Epithelial cell of esophagus (primary cell): ENCODE measurements around the gene CMTR1.

ENCODE experiments used
- DNase-seq: peaks from one replicate; pipeline ENCODE4 v3.0.0; 2010; ENCODE audit warnings: low read depth
- H3K4me3 ChIP-seq: 2 replicates; pipeline ENCODE4 v1.5.1; 2011; ENCODE audit warnings: mild to moderate bottlenecking, low read length, control low read depth
- CTCF ChIP-seq: IDR thresholded peaks from 2 replicates; pipeline ENCODE4 v1.5.1; 2011; ENCODE audit warnings: low read depth, mild to moderate bottlenecking, low read length, control low read depth, inconsistent platforms; ENCODE audit not compliant: insufficient read depth; ENCODE audit errors: missing control alignments

The CMTR1 gene

GRCh38 chr6:37432916-37433656 is at the start of gene CMTR1:
Gene CMTR1 (plus strand): TSS chr6:37433221. CDS start chr6:37435630, 2,409 bp downstream.
- H3K4me3 ChIP-seq, result peak within 1 kb of the TSS; percentile 81
- DNase-seq, result peak; percentile 90
- TF ChIP-seq CTCF, result no peak

GRCh38 chr6:37388578-37388977 is 44.4 kb upstream of the CMTR1 start:
- no peak for TF ChIP-seq CTCF
- no peak overlapping the region for H3K4me3 ChIP-seq
- no peak for DNase-seq

GRCh38 chr6:37389857-37390256 is 43.2 kb upstream of the CMTR1 start:
- DNase-seq, result no peak
- H3K4me3 ChIP-seq, result no peak overlapping the region
- TF ChIP-seq CTCF, result no peak

GRCh38 chr6:37391120-37391519 is 41.9 kb upstream of the CMTR1 start:
- no peak for TF ChIP-seq CTCF
- DNase-seq, result no peak
- H3K4me3 ChIP-seq, result no peak overlapping the region

- H3K4me3 ChIP-seq, result no peak overlapping the region
- TF ChIP-seq CTCF, result no peak
- DNase-seq, result no peak
Observed at GRCh38 chr6:37392821-37393220, 40.2 kb upstream of the CMTR1 start.

GRCh38 chr6:37393381-37393929 is 39.6 kb upstream of the CMTR1 start:
- no peak for DNase-seq

More at GRCh38 chr6:37393381-37393929, 39.6 kb upstream of the CMTR1 start:
- TF ChIP-seq CTCF, result no peak
- no peak overlapping the region for H3K4me3 ChIP-seq
